ENCODE measurements around the gene HSD11B2.

Gene HSD11B2

GRCh38 chr16:67426022-67426421, 4.9 kb upstream of the HSD11B2 start:
- TF ChIP-seq ZFX (IDR thresholded peaks at IDR 0.05; ENCODE audit: borderline replicate concordance) (no peak), CTCF (IDR thresholded peaks at IDR 0.05) (no peak)
- H3K27ac ChIP-seq: no peak overlapping the region

GRCh38 chr16:67426950-67427349, 4.0 kb upstream of the HSD11B2 start:
- TF ChIP-seq CTCF (IDR thresholded peaks at IDR 0.05) (no peak), ZFX (IDR thresholded peaks at IDR 0.05; ENCODE audit: borderline replicate concordance) (no peak)
- no peak overlapping the region for H3K27ac ChIP-seq

DNA sequence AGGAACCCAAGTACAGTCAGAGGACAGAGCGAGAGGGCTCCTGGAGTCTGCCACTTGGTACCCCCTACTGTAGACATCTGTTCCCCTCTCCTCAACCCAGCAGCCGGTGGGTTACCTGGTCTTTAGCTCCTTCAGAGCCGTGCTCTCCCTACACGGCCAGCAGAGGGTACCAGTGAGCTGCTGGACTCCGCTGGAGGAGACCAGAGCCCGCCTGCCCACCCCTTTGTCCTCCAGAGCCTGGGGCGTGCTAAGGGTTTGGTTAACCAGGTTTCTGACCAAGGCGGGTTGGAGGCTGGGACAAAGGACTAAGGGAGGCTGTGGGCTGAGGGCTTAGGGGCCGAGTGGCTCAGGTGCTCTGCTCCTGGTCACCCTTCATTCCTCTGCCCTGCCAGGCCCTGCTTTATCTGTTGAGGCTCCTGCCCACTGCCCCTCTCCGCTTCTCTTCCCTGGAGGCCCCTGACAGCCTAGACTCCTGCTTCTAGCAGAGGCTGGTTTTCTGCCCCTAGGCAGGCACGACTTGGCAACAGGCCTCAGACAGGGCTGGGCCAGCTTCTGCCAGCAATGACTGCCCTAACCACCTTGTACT, 2.7 kb upstream of the HSD11B2 start:
- peak overlapping the region; percentile 88 for H3K27ac ChIP-seq
- TF ChIP-seq CTCF (IDR thresholded peaks at IDR 0.05): peak; percentile 95
- no peak for TF ChIP-seq ZFX (IDR thresholded peaks at IDR 0.05; ENCODE audit: borderline replicate concordance)

DNA sequence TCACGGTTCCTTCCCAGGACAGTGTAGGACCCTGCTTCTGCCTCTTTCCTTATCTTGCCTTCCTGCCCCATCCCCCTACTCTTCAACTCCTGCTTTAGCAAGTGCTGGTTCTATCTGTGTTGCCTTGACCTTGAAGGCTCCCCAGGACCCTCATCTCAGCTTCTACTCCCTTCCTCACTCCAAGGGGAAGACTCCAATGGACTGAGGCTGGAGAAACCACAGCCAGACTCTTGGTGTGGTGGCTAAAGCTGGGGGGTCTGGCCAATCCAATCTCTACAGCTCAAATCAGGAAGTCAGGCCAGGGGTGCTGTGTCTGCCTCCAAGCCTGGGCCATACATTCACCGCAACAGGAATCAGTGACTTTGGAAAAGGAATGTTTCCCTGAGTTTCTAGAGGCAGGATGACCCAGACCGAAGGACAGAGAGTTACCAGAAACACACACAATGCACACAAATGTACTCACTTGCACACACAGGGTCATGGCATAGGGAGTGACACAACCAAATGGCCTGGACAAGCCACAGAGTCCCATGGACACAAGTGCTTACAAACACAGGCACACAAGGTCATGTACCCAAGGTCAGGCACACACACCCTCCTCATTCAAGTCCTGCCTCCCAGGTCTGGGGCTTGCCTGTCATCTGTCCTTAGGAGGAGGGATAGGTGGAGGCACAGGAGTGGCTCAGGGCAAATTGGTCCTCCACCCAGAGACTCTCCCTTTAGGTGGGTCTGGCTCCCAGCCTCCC, 1.7 kb upstream of the HSD11B2 start:
- H3K27ac ChIP-seq: peak overlapping the region; percentile 88
- TF ChIP-seq ZFX (IDR thresholded peaks at IDR 0.05; ENCODE audit: borderline replicate concordance) (no peak), CTCF (IDR thresholded peaks at IDR 0.05) (no peak)

DNA sequence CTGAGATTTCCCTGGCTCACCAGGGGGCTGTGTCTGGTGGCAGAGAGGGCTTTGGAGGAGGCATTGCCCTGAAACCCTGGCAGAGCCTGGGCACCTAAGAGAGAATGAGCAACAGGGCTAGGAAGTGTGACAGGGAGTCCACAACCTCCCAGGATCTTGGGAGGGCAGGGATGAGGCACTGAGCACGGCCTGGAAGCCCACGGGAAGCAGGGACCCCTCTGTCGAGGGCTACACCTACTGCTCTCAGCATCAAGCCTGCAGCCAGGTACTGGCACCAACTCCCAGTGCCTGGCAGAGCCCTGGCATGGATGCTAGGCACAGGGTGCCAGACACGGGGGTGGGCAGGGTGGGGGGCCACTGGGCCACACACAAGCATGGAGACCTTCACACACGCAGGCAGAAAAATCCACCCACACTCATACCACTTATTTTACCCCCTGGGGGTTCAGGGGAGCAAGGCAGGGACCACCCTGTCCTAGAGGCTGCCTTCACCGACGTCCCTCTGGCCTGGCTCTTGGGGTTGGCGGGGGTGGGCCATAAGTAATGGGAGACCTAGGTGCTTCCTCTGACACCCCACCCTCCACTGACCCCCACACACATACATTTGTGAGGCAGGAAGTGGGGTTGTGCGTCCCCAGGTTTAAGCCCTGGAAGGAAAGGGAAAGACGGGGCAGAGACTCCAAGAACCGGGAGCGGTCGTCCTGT, 970 bp upstream of the HSD11B2 start:
- H3K27ac ChIP-seq: peak overlapping the region; percentile 88
- TF ChIP-seq CTCF (IDR thresholded peaks at IDR 0.05) (no peak), ZFX (IDR thresholded peaks at IDR 0.05; ENCODE audit: borderline replicate concordance) (no peak)

DNA sequence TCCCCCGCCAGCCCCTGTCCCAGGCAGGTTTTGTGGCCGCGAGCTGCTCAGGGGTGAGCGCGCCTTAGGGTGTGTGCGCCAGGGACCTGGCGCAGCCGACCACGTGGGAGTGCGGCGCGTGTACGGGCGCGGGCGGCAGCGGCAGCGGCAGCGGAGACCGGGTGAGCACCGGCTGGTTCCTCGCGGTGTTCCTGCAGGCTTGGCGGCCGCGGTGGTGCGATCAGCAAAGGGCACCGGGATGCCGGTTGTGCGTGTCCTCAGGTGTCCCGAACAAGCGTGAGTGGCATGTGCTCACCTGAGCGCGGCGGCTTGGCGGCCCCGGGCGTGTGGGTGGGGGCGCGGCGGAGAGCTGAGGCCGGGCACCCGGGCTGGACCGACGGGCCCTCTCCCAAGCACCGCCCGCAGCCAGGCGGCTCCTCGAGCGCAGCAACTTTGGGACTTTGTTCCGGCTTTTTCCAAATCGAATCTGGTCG, 381 bp upstream of the HSD11B2 start:
- peak overlapping the region; percentile 88 for H3K27ac ChIP-seq
- TF ChIP-seq CTCF (IDR thresholded peaks at IDR 0.05): no peak
- TF ChIP-seq ZFX (IDR thresholded peaks at IDR 0.05; ENCODE audit: borderline replicate concordance): no peak

All from 22Rv1 (cell line).